ENCODE results near the gene SCYL1.

DNA sequence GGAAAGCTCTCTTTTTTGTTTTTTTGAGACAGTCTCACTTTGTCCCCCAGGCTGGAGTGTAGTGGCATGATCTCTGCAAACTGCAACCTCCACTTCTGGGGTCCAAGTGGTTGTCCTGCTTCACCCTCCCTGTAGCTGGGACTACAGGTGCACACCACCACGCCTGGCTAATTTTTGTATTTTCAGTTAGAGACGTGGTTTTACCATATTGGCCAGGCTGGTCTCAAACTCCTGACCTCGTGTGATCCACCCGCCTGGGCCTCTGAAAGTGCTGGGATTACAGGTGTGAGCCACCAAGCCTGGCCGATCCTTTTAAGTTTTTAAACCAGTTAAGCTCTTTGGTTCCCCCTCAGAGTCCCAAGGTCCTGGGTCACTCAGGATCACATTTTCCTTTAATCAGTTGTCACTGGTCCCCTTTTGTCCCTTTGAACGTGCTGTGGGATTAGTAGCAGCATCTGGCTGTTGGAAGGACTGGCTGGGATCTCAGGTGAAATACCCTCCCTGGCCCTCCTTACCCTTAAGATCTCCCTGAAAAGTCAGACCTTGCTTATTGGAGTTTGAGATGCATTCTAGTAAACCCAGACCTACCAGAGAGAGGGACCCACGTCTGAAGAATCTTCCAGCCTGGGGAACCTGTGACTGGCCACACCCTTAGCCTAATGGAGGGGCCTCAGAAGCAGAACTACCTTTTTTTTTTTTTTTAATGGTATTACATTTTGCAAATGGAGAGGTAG lies 17.9 kb upstream of the SCYL1 start:
- TF ChIP-seq CTCF (IDR thresholded peaks at IDR 0.05; ENCODE audit: low read length) (no peak), EZH2 (IDR thresholded peaks at IDR 0.05; ENCODE audit: borderline replicate concordance, low read length) (no peak)
